HG02678 (cell line): ENCODE results near the gene OR51B2.

Source experiments
- ATAC-seq: cut with Tn5 transposase; IDR thresholded peaks from one replicate; pipeline ENCODE4 v1.9.1; 2021; ENCODE audit warnings: mild to moderate bottlenecking, moderate library complexity; ENCODE audit not compliant: unreplicated experiment

The OR51B2 gene

DNA sequence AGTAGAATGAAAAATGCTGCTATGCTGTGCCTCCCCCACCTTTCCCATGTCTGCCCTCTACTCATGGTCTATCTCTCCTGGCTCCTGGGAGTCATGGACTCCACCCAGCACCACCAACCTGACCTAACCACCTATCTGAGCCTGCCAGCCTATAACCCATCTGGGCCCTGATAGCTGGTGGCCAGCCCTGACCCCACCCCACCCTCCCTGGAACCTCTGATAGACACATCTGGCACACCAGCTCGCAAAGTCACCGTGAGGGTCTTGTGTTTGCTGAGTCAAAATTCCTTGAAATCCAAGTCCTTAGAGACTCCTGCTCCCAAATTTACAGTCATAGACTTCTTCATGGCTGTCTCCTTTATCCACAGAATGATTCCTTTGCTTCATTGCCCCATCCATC is 39.5 kb downstream of the OR51B2 start:
- ATAC-seq = no peak

- no peak for ATAC-seq
These were observed 40.2 kb downstream of the OR51B2 start for GRCh38 chr11:5283882-5284281.

DNA sequence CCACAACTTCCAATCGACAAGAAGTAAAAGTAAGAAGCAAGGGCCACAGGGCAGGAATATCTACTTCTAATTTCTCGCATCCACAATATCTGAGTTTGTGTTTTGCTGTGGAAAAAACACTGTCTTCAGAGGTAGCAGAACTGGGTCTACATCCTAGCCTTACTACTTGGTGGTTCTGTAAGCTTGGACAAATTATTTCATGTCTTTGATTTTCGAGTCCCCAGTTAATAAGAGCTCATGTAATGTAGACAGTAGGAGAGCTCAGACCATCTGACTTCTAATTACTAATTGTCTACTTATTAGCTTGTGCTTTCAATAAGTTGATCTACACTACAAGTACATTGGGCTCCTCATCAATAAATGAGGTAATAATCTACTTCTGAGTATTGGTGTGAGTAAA is 41.0 kb downstream of the OR51B2 start:
- no peak for ATAC-seq

- no peak for ATAC-seq
These were observed 41.5 kb downstream of the OR51B2 start for GRCh38 chr11:5282628-5283027.

DNA sequence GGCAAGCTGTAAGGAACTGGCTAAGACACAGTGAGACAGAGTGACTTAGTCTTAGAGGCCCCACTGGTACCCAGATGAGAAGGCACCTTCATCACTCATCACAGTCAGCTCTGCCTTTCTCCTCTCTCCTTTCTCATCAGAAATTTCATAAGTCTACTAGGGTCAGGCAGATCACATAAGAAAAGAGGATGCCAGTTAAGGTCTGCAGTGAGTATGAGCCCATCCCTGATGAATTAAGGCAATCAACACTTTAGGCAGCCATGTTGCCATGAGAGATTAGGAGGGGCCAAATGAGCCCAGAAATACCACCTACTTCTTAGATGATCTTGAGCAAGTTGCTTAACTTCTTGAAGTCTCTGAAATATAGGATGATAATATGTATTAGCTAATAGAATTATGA is 42.5 kb downstream of the OR51B2 start:
- no peak for ATAC-seq

DNA sequence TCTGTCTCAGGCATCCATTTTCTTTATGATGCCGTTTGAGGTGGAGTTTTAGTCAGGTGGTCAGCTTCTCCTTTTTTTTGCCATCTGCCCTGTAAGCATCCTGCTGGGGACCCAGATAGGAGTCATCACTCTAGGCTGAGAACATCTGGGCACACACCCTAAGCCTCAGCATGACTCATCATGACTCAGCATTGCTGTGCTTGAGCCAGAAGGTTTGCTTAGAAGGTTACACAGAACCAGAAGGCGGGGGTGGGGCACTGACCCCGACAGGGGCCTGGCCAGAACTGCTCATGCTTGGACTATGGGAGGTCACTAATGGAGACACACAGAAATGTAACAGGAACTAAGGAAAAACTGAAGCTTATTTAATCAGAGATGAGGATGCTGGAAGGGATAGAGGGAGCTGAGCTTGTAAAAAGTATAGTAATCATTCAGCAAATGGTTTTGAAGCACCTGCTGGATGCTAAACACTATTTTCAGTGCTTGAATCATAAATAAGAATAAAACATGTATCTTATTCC is 43.5 kb downstream of the OR51B2 start:
- ATAC-seq = peak; percentile 89

GRCh38 chr11:5279471-5280090 is 44.5 kb downstream of the OR51B2 start:
- ATAC-seq = no peak

GRCh38 chr11:5277807-5278382 is 46.2 kb downstream of the OR51B2 start:
- ATAC-seq = peak; percentile 70

DNA sequence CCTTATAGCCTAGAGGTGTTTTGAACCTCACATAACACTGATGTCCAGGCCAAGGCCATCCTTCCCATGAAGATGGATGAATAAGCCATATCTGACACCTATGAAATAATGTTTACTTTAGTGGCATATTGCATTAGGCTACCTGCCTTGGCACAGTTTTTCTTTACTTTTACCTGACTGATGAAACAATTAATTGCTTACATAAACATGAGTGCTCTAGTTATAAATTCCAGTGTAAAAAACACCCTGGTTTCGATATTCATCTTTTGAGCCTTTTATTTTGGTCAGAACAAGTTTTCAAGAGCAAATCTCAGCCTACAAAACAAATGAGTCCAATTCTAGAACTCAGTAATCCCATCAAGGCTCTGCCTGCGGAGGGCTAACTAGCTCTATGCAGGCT is 47.4 kb downstream of the OR51B2 start:
- ATAC-seq = no peak

- ATAC-seq = no peak
These were observed 48.6 kb downstream of the OR51B2 start for GRCh38 chr11:5275369-5276110.

GRCh38 chr11:5274395-5274794 is 49.7 kb downstream of the OR51B2 start:
- ATAC-seq = no peak
